Mononuclear cell (primary cell): Measurements from ENCODE around the gene SLC1A2. TPM values are rescaled to one million over a fixed set of nuclear protein-coding genes. Genes with fewer than 3 reads are reported as not detected.

Experiments
- H3K27me3 ChIP-seq: 2 replicates; pipeline ENCODE4 v1.6.0; 2011; ENCODE audit warnings: low read length, control low read depth; ENCODE audit not compliant: insufficient read depth
- H3K4me1 ChIP-seq: 2 replicates; pipeline ENCODE4 v1.5.1; 2011; ENCODE audit warnings: mild to moderate bottlenecking, low read length, control low read depth; ENCODE audit not compliant: insufficient read depth
- H3K4me3 ChIP-seq: 2 replicates; pipeline ENCODE4 v1.5.1; 2011; ENCODE audit warnings: mild to moderate bottlenecking, low read length, moderate library complexity
- H3K9me3 ChIP-seq: 2 replicates; pipeline ENCODE4 v1.5.1; 2011; ENCODE audit warnings: low read depth, mild to moderate bottlenecking, control low read depth, low read length
- total RNA-seq: library from RNA; depleted of rRNA; stranded (reverse); fragments of >200 nt; gene quantifications from one replicate; pipeline ENCODE4 v1.2.3, GENCODE V29; 2012

Gene SLC1A2
- total RNA-seq, 1 donor, result 2.0 TPM

- Histone ChIP-seq H3K9me3 (no peaks in the 10 kb centered on the region), H3K4me3 (no peak overlapping the region), H3K4me1 (peaks cover 25% of the 10 kb centered on the region)
Observed at GRCh38 chr11:35242412-35243242, 176.7 kb downstream of the SLC1A2 start.

GRCh38 chr11:35241531-35241930 lies 177.8 kb downstream of the SLC1A2 start:
- Histone ChIP-seq H3K27me3 (no peaks in the 10 kb centered on the region), H3K4me1 (peaks cover 31% of the 10 kb centered on the region), H3K4me3 (no peak overlapping the region), H3K9me3 (no peaks in the 10 kb centered on the region)

More at GRCh38 chr11:35242412-35243242, 176.7 kb downstream of the SLC1A2 start:
- H3K27me3 ChIP-seq, result no peaks in the 10 kb centered on the region

GRCh38 chr11:35241083-35241482 lies 178.3 kb downstream of the SLC1A2 start:
- Histone ChIP-seq H3K9me3 (no peaks in the 10 kb centered on the region), H3K4me3 (no peak overlapping the region), H3K4me1 (peaks cover 33% of the 10 kb centered on the region), H3K27me3 (no peaks in the 10 kb centered on the region)

GRCh38 chr11:35239471-35240075 lies 179.8 kb downstream of the SLC1A2 start:
- Histone ChIP-seq H3K4me3 (no peak overlapping the region), H3K27me3 (no peaks in the 10 kb centered on the region), H3K4me1 (peaks cover 39% of the 10 kb centered on the region), H3K9me3 (no peaks in the 10 kb centered on the region)

- Histone ChIP-seq H3K9me3 (no peaks in the 10 kb centered on the region), H3K4me1 (peaks cover 39% of the 10 kb centered on the region), H3K27me3 (no peaks in the 10 kb centered on the region), H3K4me3 (no peak overlapping the region)
Observed at GRCh38 chr11:35238882-35239281, 180.5 kb downstream of the SLC1A2 start.

- Histone ChIP-seq H3K27me3 (no peaks in the 10 kb centered on the region), H3K4me3 (no peak overlapping the region), H3K9me3 (no peaks in the 10 kb centered on the region), H3K4me1 (peaks cover 32% of the 10 kb centered on the region)
Observed at GRCh38 chr11:35237860-35238715, 181.3 kb downstream of the SLC1A2 start.

GRCh38 chr11:35237351-35237750 lies 182.0 kb downstream of the SLC1A2 start:
- Histone ChIP-seq H3K27me3 (no peaks in the 10 kb centered on the region), H3K4me3 (no peak overlapping the region), H3K4me1 (peaks cover 31% of the 10 kb centered on the region), H3K9me3 (no peaks in the 10 kb centered on the region)

- H3K4me1 ChIP-seq, result peaks cover 31% of the 10 kb centered on the region
- H3K4me3 ChIP-seq, result no peak overlapping the region
- no peaks in the 10 kb centered on the region for H3K9me3 ChIP-seq
- no peaks in the 10 kb centered on the region for H3K27me3 ChIP-seq
Observed at GRCh38 chr11:35236667-35237003, 182.7 kb downstream of the SLC1A2 start.

- Histone ChIP-seq H3K4me1 (peaks cover 31% of the 10 kb centered on the region), H3K9me3 (no peaks in the 10 kb centered on the region), H3K27me3 (no peaks in the 10 kb centered on the region), H3K4me3 (no peak overlapping the region)
Observed at GRCh38 chr11:35235936-35236666, 183.3 kb downstream of the SLC1A2 start.

- Histone ChIP-seq H3K9me3 (no peaks in the 10 kb centered on the region), H3K27me3 (no peaks in the 10 kb centered on the region), H3K4me1 (peaks cover 31% of the 10 kb centered on the region), H3K4me3 (no peak overlapping the region)
Observed at GRCh38 chr11:35235498-35235897, 183.9 kb downstream of the SLC1A2 start.

GRCh38 chr11:35235157-35235468 lies 184.2 kb downstream of the SLC1A2 start:
- Histone ChIP-seq H3K4me1 (peaks cover 31% of the 10 kb centered on the region), H3K27me3 (no peaks in the 10 kb centered on the region), H3K4me3 (no peak overlapping the region), H3K9me3 (no peaks in the 10 kb centered on the region)

- peaks cover 31% of the 10 kb centered on the region for H3K4me1 ChIP-seq
- no peaks in the 10 kb centered on the region for H3K27me3 ChIP-seq
- H3K9me3 ChIP-seq, result no peaks in the 10 kb centered on the region
- no peak overlapping the region for H3K4me3 ChIP-seq
Observed at GRCh38 chr11:35234460-35235156, 184.8 kb downstream of the SLC1A2 start.

GRCh38 chr11:35233518-35233917 lies 185.8 kb downstream of the SLC1A2 start:
- H3K27me3 ChIP-seq, result no peaks in the 10 kb centered on the region
- no peak overlapping the region for H3K4me3 ChIP-seq
- no peaks in the 10 kb centered on the region for H3K9me3 ChIP-seq
- H3K4me1 ChIP-seq, result peaks cover 34% of the 10 kb centered on the region

GRCh38 chr11:35232891-35233330 lies 186.4 kb downstream of the SLC1A2 start:
- no peaks in the 10 kb centered on the region for H3K27me3 ChIP-seq
- peaks cover 34% of the 10 kb centered on the region for H3K4me1 ChIP-seq
- no peaks in the 10 kb centered on the region for H3K9me3 ChIP-seq
- no peak overlapping the region for H3K4me3 ChIP-seq
